Stimulated activated CD4-positive, alpha-beta T cell treated with anti-CD3 and anti-CD28 coated beads, Interleukin-4, amount 100 ng/mL, for 48 hours (primary cell): ENCODE data around the gene RBM26.

ENCODE experiments used
- DNase-seq, 2 donors: peaks; one replicate each; pipeline ENCODE4 v3.0.0-alpha.2; 2020; ENCODE audit warnings: low read depth in 2 of 2

Gene RBM26

GRCh38 chr13:79405831-79406596 is at the start of gene RBM26:
Gene RBM26, minus strand, starts transcription at chr13:79406255. Its CDS starts 481 bp downstream, at chr13:79405774.
- DNase-seq, result peak; percentile 91 to 93

- DNase-seq, result no peak
Observed at GRCh38 chr13:79455331-79455730, 49.3 kb upstream of the RBM26 start.

- no peak for DNase-seq
Observed at GRCh38 chr13:79452239-79452913, 46.3 kb upstream of the RBM26 start.

GRCh38 chr13:79451500-79451962 is 45.5 kb upstream of the RBM26 start:
- DNase-seq, result peak; percentile 84 to 95

GRCh38 chr13:79450110-79450509 is 44.1 kb upstream of the RBM26 start:
- peak in 1 of 2 donors; percentile 16 for DNase-seq

GRCh38 chr13:79448413-79448812 is 42.4 kb upstream of the RBM26 start:
- DNase-seq, result no peak

- DNase-seq, result no peak
Observed at GRCh38 chr13:79447741-79448140, 41.7 kb upstream of the RBM26 start.

- no peak for DNase-seq
Observed at GRCh38 chr13:79447141-79447540, 41.1 kb upstream of the RBM26 start.

GRCh38 chr13:79445968-79446645 is 40.1 kb upstream of the RBM26 start:
- peak; percentile 11 to 18 for DNase-seq

GRCh38 chr13:79442706-79443105 is 36.7 kb upstream of the RBM26 start:
- DNase-seq, result no peak

GRCh38 chr13:79442221-79442620 is 36.2 kb upstream of the RBM26 start:
- no peak for DNase-seq

- no peak for DNase-seq
Observed at GRCh38 chr13:79440958-79441528, 35.0 kb upstream of the RBM26 start.

- no peak for DNase-seq
Observed at GRCh38 chr13:79439275-79439674, 33.2 kb upstream of the RBM26 start.

- no peak for DNase-seq
Observed at GRCh38 chr13:79435561-79435990, 29.5 kb upstream of the RBM26 start.

- DNase-seq, result no peak
Observed at GRCh38 chr13:79434556-79434955, 28.5 kb upstream of the RBM26 start.

GRCh38 chr13:79432992-79433391 is 26.9 kb upstream of the RBM26 start:
- no peak for DNase-seq

GRCh38 chr13:79432086-79432485 is 26.0 kb upstream of the RBM26 start:
- DNase-seq, result no peak

GRCh38 chr13:79429309-79429708 is 23.3 kb upstream of the RBM26 start:
- no peak for DNase-seq

- DNase-seq, result no peak
Observed at GRCh38 chr13:79427883-79428282, 21.8 kb upstream of the RBM26 start.

GRCh38 chr13:79427265-79427664 is 21.2 kb upstream of the RBM26 start:
- no peak for DNase-seq

GRCh38 chr13:79423801-79424642 is 18.0 kb upstream of the RBM26 start:
- no peak for DNase-seq
